HG03520 (cell line): ENCODE data around the gene PLIN1.

Experiments
- ATAC-seq: cut with Tn5 transposase; IDR thresholded peaks from one replicate; pipeline ENCODE4 v1.9.1; 2021; ENCODE audit warnings: mild to moderate bottlenecking, moderate library complexity; ENCODE audit not compliant: unreplicated experiment

The PLIN1 gene

DNA sequence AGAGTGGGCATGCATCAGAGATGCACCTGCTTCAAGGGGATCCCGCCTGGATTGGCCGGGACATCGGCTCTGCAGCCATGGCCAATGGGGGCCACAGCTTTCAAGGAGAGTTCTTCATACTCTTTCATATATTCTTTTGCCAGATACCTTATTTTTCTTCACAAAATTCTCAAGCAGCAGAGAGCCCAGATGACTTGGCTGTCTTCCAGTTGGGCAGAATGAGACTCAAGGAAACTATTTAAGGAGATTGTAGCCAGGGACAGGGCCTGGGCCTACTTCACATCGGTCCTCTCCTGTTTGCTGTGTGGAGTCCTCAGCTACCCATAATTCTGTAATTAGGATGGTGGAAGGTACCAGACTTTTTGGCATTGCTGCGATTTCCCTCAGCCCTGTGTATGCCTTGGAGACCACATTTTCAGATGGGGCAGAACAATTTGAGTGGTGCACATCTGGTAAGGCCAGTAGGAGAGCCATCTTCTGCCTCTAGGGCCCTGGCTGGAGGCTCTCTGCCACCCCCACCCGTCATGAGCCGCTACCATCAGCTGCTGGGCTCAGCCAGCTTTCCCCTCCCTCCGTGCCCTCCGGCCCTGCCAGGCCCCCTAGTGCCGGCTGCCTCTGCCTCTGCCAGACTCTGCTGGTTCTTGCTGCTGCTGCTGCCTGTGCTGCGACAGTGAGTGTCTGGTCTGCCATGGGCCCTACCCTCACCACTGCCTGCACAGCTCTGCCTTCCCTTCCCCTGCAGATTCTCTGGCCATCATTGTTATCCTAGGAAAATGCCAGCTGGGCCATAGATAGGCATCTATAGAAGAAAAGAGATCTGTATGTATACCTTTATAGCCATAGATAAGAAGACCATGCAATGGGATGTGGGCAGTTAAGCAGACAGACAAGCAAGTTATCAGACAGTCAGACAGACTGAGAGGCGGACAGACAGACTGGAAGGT is 6.7 kb downstream of the PLIN1 start:
- no peak for ATAC-seq

- no peak for ATAC-seq
Measured at GRCh38 chr15:89671687-89672086, 7.5 kb downstream of the PLIN1 start.

DNA sequence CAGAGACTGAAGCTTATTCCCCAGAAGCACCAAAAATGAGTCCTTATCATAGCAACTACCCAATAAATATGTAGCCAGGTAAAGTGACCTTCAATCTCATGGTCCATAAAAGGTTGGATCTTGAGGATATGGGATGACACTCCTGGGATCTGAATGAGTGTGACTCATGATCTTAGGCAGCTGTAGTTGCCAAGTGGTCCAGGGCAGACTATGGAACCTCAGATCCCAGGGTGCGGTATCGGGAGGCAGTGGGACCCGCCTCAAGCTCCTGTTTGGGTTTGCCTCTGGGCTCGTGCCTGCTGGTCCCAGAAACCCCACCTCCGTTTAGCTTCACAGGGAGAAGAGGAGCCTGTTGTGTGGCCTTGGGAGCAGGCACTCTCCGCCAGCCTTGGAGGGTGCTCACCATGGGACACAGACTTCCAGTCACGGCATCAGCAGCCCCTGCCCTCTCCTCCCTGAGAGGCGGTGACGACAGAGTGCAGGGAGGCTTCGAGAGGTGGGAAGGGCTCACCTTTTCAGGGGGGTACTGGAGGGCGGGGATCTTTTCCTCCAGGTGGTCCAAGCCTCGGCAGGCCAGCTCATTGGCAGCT is 8.1 kb downstream of the PLIN1 start:
- ATAC-seq, result no peak

DNA sequence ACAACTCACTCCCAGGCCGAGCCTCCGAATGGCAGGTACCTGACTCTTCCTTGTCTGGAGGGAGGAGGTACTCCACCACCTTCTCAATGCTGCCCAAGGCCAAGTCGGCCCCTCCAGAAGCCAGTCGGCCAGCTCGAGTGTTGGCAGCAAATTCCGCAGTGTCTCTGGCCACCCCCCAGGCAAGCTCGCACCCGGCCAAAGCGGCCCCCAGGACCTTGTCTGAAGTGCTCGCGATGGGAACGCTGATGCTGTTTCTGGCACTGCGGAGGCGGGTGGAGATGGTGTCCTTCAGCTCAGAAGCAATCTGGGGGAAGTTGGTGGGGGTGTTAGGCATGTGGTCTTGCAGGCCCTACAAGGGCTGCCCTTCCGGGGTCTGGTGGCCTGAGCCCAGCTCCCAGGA is 9.2 kb downstream of the PLIN1 start:
- ATAC-seq, result no peak

DNA sequence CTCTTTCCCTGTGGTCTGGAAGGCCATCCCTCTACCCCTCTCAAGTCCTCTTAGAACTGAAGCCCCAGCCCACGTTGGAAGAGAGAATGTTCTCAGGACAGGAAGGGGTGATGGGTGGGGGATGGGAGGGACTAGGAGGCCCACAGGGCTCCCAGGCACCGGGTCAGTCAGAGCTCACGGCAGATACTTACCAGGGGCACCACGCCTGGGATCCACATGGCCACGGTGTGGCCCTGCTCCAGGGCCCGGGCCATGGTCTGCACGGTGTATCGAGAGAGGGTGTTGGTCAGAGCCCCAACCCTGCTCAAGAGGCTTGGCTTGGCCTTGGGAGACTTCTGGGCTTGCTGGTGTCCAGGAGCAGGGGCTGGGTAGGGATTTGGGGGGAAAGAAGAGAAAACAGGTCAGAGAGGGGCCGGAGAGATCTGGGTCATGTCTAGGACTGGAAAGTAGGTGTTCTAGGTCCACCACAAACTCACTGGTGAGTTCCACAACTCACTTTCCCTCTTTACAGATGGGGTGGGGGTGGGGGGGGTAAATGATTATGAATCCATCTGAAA is 9.8 kb downstream of the PLIN1 start:
- no peak for ATAC-seq

GRCh38 chr15:89668171-89668570 is 11.0 kb downstream of the PLIN1 start:
- no peak for ATAC-seq

DNA sequence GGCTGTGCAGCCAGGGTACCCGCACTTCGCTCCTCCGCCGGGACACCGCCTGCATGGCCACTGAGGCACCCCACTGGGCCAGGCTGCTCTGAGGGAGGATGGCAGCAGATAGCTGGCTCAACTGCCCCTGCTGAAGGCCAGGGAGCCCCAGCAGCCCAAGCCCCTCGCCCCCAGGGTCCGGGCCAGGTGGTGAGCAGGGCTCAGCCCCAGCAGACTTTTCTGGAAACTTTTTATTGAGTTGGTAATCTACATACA is 11.5 kb downstream of the PLIN1 start:
- ATAC-seq, result no peak

- ATAC-seq, result no peak
Measured at GRCh38 chr15:89666858-89667705, 12.1 kb downstream of the PLIN1 start.

GRCh38 chr15:89666184-89666857 is 12.8 kb downstream of the PLIN1 start:
- no peak for ATAC-seq

- ATAC-seq, result no peak
Measured at GRCh38 chr15:89665449-89666181, 13.6 kb downstream of the PLIN1 start.

DNA sequence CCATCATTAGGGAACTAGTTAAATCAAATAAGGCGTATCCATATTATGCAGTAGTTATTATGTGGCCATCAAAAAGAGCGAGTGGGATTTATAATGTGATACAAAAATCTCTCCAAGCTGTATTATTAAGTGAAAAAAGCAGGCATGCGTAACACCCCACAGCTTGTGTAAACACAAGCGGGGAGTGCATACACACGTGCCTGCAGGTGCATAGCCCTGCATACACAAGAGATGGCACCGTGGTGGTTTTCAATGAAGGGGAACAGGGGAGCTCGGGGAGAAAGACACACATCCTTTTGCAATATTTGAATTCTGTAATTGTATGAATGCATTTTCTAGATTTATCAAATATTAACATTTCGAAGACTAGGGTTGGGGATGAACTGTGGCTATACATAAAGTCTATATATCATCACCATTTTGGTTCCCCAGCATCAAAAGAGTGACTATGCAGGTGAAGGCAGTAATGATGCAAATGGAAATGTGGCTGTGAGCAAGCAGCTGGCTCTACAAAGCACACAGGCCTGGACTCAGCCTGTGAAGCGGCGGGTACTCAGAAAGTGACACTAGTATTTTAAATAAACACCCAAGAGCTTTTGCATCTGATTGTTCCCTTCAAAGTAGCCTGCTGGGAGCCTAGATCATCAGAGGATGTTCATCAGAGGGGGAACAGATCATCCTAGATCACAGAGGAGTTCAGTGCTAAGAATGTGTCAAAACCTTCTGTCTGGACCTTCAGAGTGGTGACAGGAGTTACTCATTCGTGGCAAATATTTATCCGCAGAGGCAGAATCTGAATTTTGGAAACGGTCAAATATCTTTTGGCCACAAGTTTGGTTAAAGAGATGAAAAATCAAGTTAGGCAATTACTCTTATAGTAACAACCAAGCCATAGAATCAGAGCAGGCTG is 14.5 kb downstream of the PLIN1 start:
- ATAC-seq, result no peak

GRCh38 chr15:89662893-89663626 is 16.1 kb downstream of the PLIN1 start:
- no peak for ATAC-seq

GRCh38 chr15:89660556-89660955 is 18.6 kb downstream of the PLIN1 start:
- ATAC-seq, result no peak

- ATAC-seq, result no peak
Measured at GRCh38 chr15:89659295-89659694, 19.9 kb downstream of the PLIN1 start.

GRCh38 chr15:89657686-89658200 is 21.4 kb downstream of the PLIN1 start:
- no peak for ATAC-seq

- no peak for ATAC-seq
Measured at GRCh38 chr15:89656116-89656815, 22.9 kb downstream of the PLIN1 start.
